A673 (cell line): ENCODE results near the gene LDB2.

ENCODE experiments used
- EZH2 ChIP-seq: fragments of 200-600 bp; sonication (generic); IDR thresholded peaks from 2 replicates; pipeline ENCODE4 v1.6.1; 2017; ENCODE audit warnings: borderline replicate concordance, low read depth, mild to moderate bottlenecking, mixed read lengths, antibody characterized with exemption, low read length; ENCODE audit not compliant: poor library complexity, severe bottlenecking
- TF ChIP-seq, protein P1 (sequence below): fragments of 300-800, 200-600 bp; sonication (generic); conservative IDR thresholded peaks from 2 replicates; pipeline ENCODE4 v1.5.1; 2017; ENCODE audit warnings: low read depth, mild to moderate bottlenecking, antibody characterized with exemption, low read length, moderate library complexity, mixed read lengths

- TF ChIP-seq, protein P1, sequence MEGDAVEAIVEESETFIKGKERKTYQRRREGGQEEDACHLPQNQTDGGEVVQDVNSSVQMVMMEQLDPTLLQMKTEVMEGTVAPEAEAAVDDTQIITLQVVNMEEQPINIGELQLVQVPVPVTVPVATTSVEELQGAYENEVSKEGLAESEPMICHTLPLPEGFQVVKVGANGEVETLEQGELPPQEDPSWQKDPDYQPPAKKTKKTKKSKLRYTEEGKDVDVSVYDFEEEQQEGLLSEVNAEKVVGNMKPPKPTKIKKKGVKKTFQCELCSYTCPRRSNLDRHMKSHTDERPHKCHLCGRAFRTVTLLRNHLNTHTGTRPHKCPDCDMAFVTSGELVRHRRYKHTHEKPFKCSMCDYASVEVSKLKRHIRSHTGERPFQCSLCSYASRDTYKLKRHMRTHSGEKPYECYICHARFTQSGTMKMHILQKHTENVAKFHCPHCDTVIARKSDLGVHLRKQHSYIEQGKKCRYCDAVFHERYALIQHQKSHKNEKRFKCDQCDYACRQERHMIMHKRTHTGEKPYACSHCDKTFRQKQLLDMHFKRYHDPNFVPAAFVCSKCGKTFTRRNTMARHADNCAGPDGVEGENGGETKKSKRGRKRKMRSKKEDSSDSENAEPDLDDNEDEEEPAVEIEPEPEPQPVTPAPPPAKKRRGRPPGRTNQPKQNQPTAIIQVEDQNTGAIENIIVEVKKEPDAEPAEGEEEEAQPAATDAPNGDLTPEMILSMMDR = no peak
- TF ChIP-seq EZH2 = no peak
Measured at GRCh38 chr4:16757080-16757521, 141.3 kb downstream of the LDB2 start.
